H1 (cell line): ENCODE data around the gene RNF183. TPM values are rescaled to one million over a fixed set of nuclear protein-coding genes. Genes with fewer than 3 reads are reported as not detected.

ENCODE experiments used
- CHD1 ChIP-seq: IDR thresholded peaks from 2 replicates; pipeline ENCODE4 v1.6.1; 2012; ENCODE audit warnings: low read depth, low read length, improper control_type of control experiment
- CREB1 ChIP-seq: IDR thresholded peaks from 2 replicates; pipeline ENCODE4 v1.6.1; 2012; ENCODE audit warnings: inconsistent platforms
- E2F6 ChIP-seq: IDR thresholded peaks from 2 replicates; pipeline ENCODE4 v1.6.1; 2012; ENCODE audit warnings: inconsistent platforms
- FOSL1 ChIP-seq: IDR thresholded peaks from 2 replicates; pipeline ENCODE4 v1.6.1; 2011; ENCODE audit warnings: mild to moderate bottlenecking, low read depth, low read length, moderate library complexity; ENCODE audit not compliant: insufficient read depth
- PHF8 ChIP-seq: fragments of 200-600 bp; sonication (generic); conservative IDR thresholded peaks from 2 replicates; pipeline ENCODE4 v1.7.1; 2012; ENCODE audit warnings: low read depth, mild to moderate bottlenecking, inconsistent platforms, low read length, moderate library complexity
- POLR2A ChIP-seq, 2 experiments: IDR thresholded peaks; 1 replicate in 1 of 2; 2 replicates in 1 of 2; pipeline ENCODE4 v1.6.1; 2011; ENCODE audit warnings: low read depth in 2 of 2, low read length in 2 of 2, mild to moderate bottlenecking in 2 of 2; ENCODE audit errors: control extremely low read depth in 1 of 2
- SP2 ChIP-seq: IDR thresholded peaks from 2 replicates; pipeline ENCODE4 v1.6.1; 2012; ENCODE audit warnings: mild to moderate bottlenecking, low read length, inconsistent platforms
- SP4 ChIP-seq: IDR thresholded peaks from 2 replicates; pipeline ENCODE4 v1.6.1; 2012; ENCODE audit warnings: low read length, inconsistent platforms
- TBP ChIP-seq: IDR thresholded peaks from 2 replicates; pipeline ENCODE4 v1.6.1; 2011; ENCODE audit warnings: low read depth, low read length, improper control_type of control experiment
- polyA plus RNA-seq, 7 experiments: library from polyadenylated mRNA; depleted of rRNA in 3 of 7; stranded (reverse) in 5 of 7; unstranded in 2 of 7; fragments of >200 nt in 5 of 7; fragments of 200-250 nt in 2 of 7; gene quantifications; 1 replicate in 5 of 7; 2 replicates in 1 of 7; 4 replicates in 1 of 7; pipeline versions ENCODE4 v1.2.1 to v1.2.3, GENCODE V29; 2011 to 2013; ENCODE audit warnings: missing spikeins in 2 of 7, mixed read lengths in 2 of 7
- total RNA-seq: library from RNA; stranded (reverse); fragmentation: NEBNext Ultra II Directional; extraction: Animal tissue kit (Norgen Biotek cat#: 25700); gene quantifications from 2 replicates; pipeline ENCODE4 v1.2.1, GENCODE V29; 2021

The RNF183 gene
- total and polyA plus RNA-seq, 2 of the 8 experiments (the other 6 are each of a cell fraction or from before 2014, with no cell fraction given), result 0.15 TPM; not detected in 1

GRCh38 chr9:113257863-113258262 lies 45.3 kb downstream of the RNF183 start (continued):
- TF ChIP-seq SP2 (no peak), PHF8 (no peak), CREB1 (no peak), CHD1 (no peak), TBP (no peak), E2F6 (no peak), FOSL1 (no peak), POLR2A (IDR thresholded peaks at IDR 0.05; ENCODE audit: control extremely low read depth in 1 of 2, low read depth in 2 of 2, low read length in 2 of 2) (no peak), SP4 (no peak)
